Activated CD8-positive, alpha-beta memory T cell treated with anti-CD3 and anti-CD28 coated beads, Interleukin-2, amount 50 U/mL, for 4 hours (primary cell): ENCODE results near the gene HOXA4.

Experiments used
- DNase-seq: peaks from one replicate; pipeline ENCODE4 v3.0.0-alpha.2; 2020

HOXA4 gene

DNA sequence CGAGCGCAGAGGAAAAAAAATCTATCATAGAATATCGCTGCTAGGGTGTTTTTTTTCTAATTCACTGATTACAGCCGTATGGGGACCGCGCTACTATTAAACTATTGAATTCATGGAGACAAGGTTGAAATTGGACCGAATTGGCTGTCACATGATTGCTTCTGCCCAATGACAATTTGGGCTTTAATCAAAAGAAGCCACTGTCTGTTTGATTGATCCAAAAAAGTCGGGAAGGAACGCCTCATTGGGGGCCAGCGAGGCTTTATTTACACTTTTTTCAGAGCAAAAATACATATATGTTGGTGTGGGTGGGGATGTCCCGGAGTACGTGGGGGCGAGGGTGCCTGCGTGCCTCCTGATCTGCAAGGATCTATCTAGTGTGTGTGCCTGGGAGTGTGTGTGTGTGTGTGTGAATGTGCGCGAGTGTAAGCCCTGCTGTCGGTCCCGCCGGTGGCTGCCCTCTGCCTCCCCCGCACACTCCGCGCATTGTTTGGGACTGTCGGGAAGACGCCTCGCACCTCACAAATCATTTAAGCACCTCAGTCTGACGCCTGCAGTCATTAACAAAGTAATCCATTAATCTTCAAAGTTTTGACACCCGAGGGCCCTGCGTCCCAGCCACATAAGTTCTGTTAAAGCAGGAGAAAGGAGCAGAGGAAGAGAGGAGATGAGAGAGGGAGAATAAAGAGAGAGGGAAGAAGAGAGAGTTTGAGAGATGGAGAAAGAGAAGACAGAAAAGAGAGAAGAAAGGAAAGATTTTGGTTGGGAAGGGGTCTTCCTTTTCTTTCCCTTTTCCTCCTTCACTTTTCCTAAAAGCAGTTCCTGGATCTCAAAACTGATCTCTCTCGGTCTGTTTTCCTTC, 27.7 kb downstream of the HOXA4 start, which contains the start of gene HOXA2:
TSS of gene HOXA2 (minus strand) at position 103 of the 862 bp plus-strand sequence. CDS start 183 bp downstream, outside the sequence.
- DNase-seq = no peak

DNA sequence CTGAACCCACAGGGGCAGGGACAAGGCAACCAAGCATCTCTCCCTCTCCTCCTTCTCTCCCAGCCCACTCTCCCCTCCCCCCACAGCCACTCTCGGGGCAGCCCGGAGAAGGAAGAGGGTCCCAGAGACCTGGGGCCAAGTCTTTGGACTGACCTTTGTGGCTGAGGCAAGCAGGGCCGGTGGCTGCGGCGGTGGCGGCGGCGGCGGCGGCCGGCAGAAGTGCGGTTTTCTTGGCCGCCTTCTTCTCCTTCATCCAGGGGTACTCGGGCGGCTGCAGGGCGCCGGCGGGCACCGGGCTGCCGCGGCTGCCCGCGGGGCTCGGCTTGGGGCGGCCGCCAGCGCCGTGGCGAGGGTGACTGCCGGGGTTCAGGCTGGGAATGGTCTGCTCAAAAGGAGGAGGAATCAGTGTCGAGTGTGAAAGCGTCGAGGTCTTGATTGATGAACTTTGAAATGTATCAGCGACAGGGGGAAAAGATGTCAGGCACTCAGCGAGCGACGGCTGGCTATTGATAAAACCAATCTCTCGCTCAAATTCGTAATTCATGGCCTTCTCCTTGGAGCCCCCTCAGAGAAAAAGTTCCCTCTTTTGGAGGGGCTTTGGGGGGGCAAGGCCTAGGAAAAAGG, 28.5 kb downstream of the HOXA4 start:
- DNase-seq = no peak

DNA sequence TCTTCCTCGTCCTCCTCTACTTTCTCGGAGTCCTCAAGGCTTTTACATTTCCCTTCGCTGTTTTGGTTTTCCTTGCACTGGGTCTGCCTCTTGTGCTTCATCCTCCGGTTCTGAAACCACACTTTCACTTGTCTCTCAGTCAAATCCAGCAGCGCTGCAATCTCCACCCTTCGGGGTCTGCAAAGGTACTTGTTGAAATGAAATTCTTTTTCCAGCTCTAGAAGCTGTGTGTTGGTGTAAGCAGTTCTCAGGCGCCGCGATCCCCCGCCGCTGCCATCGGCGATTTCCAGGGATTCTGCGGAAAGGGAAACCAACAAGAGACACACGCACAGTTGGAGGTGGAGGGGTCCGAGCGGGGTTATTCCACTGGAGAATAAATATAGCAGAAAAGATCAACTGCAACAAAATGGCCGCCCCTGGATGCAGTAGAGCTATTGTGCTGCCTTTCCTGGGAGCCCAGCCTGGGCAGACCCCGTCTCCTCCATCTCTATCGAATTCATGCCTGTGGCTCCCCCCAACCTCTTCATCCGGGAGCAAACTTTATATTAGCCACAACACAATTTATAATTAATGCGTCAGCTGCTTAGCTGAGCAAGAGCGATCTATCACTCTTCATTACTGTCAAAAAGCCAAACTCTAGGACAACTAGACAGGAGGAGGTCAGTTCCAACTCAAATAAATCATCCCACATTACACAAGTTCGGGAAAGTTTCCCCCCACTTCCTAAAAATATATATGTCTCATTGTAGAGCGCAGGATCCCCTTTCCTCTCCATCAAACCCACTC, 29.2 kb downstream of the HOXA4 start:
- DNase-seq = no peak

DNA sequence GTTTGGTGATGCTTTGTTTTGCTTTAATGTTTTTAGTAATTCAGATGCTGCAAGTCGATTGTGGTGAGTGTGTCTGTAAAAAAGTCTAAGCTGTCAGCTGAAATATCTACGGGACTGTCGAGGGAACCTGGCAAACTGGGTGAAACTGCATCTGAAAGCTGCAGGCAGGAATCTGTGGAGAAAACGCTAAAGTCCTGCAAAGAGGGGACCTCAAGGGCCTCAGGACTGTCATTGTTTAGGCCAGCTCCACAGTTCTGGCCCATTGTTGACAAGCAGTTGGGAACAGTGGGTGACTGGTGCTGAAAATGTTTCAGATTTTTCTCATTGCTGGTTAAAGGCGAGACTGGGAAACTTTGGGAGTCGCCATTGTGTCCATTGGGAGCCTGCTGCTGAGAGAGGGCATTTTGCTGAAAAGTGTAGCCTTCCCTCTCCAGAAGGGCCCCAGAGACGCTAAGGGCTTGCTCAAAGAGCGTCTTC, 29.8 kb downstream of the HOXA4 start:
- DNase-seq = no peak

DNA sequence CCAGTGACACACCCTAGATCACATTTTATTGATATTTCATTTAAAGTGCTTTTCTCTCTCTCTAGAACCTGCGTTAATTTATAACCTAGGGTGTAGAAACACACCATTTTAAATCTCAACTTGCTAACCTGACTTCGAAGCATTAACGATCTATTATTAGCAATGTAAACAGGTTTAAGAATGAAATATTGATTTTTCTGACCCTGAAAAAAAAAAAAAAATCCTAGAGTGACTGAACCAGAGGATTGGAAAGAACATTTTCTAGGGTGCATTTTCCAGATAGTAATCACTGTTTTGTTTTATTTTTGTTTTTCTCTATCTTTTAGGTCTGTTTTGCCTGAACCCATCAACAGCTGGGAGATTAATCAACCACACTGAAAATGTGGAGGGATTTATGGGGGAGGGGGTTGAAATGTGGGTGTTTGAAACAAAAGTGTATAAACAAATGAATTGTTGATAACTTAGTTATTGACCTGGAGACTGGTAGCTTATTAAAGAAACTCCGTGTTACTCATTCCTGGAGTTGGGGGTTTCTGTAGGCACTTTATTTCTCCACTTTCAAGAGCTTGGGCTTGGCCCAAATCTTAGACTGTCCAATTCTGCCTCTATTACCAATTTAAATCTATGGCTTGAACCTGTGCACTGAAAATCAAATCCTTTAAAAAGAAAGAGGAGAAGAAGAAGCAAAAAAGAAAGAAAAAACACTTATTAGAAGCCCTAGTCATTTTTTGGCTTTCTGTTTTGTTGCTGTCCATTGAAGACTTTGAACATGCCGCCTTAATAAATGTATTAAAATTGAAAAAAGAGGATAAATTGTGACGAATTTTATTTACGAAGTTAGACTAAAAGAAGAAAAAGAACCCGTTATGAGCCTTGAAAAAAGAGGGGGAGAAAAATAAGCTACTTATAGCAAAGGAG, 30.8 kb downstream of the HOXA4 start:
- no peak for DNase-seq

DNA sequence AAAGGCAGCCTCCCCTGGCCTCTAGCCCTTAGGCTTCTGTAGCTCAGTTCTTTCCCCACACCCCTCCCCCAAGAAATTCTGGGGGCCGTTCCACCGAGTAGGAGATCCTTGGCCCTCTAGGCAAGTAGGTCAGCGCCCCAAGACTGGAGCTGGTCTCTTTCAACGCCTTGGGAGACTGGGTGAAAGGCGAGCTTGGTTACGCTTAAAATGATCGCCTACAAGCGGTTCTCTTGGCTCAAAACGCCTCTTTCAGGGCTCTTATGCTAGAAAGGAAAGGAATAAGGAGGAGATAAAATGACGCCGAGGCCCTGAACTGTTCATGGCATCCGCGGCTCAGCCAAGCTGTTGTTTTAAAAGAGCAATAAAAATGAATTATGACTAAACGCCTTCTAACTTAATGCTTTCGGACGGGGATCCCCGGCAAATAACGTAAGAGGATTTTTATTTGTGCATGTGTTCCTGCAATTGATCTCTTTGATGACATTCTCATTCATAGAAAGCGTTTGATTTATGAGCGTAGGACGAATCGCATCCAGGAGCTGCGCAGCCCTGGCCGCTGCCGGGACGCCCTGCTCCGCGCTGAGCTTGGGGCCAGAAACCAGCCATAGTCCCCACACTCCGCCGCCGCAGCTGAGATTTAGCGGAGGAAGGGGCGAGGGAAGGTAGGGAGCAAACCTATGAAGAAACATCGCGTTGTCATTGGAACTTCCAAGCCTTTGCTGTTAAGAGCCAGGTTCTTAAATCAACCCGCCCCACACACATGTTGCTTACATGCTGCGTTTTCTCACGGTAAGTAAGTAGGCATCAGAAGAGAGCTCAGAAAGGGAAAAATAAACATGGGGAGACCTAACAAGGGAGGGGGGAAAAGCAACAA, 31.7 kb downstream of the HOXA4 start:
- DNase-seq = no peak

DNA sequence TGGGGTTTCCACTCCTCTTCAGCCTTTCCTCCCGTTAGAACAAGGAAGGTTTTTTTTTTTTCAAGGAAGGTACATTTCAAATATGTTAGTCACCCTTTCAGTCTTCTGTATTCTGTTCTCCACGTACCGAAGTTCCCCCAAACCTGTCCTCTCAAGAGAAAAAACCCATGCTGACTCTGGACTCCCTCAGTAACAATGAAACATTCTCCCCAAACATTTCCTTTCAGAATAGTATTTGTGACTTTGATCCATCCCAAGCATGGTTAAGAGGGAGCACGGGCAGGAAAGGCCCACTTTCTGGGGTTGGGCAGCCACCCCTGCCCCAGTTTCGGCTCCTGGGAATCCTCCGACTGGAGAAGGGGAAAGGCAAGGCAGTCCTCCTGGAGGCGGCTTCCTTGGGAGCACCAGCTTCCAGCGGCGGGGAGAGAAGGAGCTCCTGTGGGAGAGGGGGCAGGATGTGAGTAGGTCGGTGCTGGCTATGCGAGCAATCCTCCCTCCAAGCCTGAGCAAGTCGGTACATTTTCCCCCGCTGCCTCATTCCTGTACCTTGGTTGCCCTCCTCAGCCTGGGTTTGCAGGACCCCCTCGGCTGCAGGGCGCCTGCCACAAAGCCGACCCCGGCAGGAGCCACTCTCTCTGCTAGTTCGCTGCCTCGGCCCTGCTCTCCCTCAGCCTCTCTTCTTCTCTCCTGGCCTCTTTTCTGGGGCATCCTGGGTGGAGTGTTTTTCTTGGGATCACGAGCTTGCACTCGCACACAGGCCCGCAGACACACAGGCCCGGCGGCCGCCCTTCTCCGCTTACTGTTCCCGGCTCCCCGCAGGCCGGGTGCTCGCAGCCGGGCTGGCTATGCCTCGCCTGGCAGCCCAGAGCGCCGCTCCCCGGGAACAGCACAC, 32.6 kb downstream of the HOXA4 start:
- no peak for DNase-seq

DNA sequence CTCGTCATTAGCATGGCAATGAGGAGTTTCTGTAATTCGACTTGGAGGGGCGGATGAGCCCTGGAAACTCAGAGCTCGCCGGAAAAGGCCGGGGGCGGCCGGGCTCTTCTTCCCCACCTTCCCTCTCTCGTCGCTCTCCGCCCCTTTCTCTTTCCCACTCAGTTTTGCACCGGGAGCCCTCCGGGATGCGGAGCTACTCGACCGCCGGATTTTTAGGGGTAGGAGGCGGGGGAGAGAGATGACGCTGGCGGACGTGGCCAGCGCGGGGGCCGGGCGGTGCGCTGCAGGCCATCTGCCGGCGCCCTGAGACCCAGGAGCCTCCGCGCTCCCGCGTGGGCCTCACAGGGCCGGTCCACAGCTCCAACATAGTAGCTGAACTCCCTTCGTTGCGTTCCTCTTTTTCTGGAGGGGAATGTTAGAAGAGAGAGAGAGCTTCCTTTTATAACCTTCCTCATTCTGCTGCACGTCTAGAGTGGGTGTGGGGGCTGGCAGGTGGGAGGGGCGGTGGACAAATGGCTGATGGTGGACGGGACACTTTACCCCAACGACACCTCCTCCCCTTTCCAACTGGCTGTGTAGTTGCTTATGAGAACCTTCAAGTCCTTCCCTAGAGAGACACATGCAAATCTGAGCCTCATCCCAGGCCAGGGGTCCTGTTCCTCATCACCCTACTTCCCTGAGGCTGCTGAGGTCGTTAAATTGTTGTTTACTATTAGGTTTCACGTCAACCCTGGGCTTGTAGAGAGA, 33.6 kb downstream of the HOXA4 start:
- DNase-seq = no peak

DNA sequence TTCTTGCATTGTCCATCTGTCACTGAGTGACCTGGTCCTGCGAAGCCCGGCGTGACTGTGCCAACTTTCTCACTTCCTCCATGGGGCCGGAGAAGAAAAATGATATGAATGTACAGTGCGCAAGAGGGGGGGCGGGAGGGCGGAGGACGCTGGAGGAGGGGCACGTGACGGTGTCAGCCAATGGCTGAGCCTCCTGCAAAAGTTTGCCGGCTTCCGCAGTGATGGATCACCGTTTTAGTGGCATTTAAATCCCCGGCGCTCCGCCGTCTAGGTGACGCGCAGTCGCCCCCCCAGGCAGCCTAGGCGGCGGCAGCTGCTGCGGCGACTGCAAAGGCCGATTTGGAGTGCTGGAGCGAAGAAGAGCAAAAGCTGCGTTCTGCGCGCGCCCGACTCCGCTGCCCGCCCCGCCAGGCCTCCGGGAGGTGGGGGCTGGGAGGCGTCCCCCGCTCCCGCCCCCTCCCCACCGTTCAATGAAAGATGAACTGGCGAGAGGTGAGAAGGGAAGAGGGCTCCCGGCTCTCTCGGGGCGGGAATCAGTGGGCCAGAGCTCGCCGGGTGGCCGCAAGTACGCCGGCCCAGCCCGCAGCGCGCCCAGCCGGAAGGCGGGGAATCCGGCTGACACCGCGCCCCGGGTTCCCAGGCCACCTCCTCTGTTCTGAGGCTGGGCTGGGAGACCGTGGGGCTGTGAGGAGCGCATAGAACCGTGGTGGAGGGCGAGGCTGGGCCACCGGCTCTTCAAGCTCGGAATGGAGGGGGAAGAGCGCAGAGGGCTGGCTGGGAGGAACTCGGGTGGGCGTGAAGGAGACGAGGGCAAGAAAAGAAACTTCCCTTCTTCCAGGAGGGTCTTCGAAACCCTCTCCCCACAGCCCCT, 34.4 kb downstream of the HOXA4 start, which contains the start of gene HOXA1:
TSS of gene HOXA1 (minus strand) at position 104 of the 871 bp plus-strand sequence. CDS start at position 16, 88 bp downstream.
- peak; percentile 79 for DNase-seq

DNA sequence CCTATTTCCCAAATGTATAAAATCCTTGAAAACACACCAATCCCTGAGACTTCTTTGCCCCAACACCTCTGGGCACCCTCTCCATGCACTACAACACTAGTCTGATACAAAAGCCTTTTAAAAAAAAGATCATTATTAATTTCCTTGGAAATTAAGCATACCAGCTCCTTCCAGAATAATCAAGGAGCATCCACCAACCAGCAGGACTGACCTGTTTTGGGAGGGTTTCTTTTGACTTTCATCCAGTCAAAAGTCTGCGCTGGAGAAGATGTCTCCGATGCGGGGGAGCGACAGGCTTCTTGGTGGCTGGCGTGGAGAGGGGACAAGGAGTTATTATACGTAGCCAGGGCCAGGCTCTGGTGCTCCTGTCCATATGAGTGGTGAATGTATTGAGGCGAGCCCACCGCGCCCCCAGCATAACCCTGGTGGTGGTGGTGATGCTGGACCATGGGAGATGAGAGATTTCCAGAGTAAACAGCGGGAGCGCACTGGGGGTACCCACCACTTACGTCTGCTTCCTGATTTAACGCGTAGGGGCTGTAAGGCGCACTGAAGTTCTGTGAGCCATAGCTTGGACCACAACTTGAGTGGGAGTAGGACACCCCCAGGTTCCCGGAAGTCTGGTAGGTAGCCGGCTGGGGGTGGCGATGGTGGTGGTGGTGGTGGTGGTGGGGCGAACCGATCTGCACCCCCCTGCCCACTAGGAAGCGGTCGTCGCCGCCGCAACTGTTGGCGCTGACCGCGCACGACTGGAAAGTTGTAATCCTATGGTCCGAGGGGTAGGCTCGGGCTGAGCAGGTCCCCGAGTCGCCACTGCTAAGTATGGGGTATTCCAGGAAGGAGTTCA, 35.3 kb downstream of the HOXA4 start:
- no peak for DNase-seq

DNA sequence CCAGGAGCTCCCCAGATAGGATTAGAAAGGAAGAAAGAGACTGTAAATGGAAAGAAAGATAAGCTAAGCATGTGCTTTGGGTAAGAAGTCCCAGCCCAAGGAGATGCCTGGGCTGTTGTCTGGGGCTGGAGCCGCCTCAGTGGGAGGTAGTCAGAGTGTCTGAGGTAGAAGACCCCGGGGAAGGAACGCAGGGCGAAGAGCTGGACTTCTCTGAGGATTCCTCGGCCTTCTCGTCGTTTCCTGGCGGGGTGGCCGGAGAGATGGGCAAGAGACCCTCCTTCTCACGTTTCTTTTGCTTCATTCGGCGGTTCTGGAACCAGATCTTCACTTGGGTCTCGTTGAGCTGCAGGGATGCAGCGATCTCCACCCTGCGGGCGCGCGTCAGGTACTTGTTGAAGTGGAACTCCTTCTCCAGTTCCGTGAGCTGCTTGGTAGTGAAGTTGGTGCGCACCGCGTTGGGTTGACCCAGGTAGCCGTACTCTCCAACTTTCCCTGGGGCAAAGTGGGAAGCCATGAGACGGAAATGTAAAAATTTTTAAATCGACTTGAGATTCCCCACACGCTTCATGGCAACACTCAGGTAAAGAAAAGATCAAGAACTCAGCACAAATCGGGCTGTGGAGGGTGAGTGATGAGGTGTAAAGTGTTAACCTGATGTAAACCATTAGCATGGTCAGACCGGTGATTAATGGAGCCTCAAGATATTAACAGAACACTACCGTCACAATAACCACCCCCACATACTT, 36.1 kb downstream of the HOXA4 start:
- DNase-seq = no peak

DNA sequence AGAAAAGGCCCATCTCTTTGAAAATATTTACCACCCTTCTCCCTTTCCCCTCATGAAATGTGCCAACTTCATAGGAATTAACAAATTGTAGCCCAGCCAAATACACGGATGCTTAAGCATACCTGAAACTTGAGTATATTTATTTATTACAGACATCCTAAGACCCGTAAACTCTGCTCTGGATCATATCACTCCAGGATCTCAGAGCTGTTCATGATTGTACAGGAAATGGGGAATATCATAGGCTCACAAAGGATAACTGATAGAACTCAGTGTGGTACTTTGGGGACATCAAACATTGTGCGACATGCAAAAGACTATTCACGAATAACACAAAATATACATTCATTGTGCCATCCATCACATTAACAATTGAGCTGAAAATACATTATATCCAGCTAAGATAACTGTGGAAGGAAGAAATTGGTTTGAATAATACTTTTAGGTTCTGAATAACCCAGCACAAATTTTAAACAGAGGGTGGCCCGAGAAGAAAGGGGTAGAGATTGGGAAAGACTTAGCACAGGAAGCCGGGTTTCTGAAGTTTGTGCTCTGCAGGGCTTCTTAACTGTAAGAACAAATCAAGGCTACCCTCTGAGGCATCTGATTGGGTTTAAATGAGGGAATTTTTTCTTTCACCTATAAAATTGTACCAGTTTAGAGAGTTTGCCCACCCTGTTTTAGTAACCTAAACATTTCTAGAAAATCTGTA, 37.2 kb downstream of the HOXA4 start:
- no peak for DNase-seq

DNA sequence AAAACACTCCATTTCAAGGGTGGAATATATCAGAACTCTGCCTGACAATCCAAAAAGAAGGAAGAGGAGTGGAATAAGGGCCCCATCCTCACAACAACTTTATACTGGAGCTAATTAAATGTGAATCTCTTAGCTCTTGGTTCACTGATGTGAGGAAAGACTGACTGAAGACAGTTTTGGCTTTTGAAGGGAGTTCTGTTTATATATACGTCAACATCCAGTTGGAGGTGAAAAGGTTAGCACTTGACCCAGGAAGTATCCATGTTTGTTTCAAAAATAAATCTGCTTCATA, 37.8 kb downstream of the HOXA4 start:
- no peak for DNase-seq

DNA sequence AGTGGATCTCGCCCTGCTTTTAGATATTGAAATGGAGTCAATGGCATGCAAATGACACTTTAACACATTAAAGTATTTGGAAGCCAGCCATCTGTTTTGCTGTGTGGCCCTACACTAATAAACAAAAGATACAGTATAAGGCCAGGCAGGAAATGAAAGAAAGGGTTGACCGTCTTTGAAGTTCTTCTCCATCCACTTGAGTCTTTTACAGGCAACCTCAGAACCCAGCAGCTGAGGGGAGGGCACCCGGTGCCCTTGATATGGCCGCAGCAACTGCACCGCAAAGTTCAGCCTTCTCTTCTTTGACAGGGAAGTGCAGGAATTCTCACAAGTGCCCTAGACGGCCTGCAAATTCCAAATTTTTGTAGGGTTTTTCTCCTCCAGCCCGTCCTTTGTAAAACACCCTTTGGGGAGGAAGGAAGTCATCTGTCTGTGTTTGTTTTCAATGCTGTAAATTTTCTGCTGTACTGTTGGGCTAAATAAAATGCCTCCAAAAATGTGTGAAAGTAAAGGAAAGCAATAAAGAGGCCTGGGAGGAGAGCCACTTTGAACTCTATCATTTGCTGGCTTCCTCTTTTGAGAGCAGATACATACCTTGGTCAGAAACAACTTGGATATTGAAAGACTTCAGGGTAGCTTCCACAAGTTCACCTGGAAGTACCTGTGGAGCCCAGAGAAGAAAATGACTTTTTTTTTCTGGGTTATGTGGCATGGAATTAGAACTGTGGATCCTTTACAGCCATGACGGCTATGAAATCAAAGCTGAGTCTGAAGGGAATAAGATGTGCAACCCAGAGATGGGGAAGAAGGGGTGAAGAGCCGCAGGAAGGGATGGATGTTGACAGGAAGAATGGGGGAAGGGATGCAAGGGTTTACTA, 38.4 kb downstream of the HOXA4 start:
- no peak for DNase-seq

DNA sequence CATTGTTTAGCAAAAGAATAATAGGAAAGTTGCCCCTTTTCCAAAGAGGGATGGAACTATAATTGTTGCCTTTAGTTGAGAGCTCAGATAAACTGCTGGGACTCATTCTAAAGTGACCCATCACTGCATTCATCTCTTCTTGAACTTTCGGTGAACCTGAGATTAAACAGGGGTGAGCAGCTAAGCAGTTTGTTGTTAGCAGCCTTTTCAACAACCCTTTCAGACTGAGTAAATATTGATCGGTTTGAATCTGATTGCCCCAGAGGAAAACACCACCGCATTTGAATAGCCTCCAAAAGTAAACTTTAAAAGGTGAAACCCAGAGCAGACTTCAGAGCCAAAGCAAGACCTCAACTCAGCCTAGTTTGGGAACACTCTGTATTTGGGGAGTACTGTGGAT, 39.5 kb downstream of the HOXA4 start:
- DNase-seq = no peak
